Spleen (tissue), 11 donors: ENCODE measurements around the gene ANKRD28. TPM values are rescaled to one million over a fixed set of nuclear protein-coding genes. Genes with fewer than 3 reads are reported as not detected.
"Not testable (repeated sequence)": the region's sequence is repeated elsewhere in the genome, so short reads cannot be mapped to it uniquely, and the experiment has no call there.

Source experiments
- DNase-seq: peaks from one replicate; pipeline ENCODE4 v3.0.0-alpha.2; 2020
- H3K27ac ChIP-seq, 8 donors: fragments of 200-600 bp; sonication (generic) in 7 of 8; 1 replicate in 4 of 8; 2 replicates in 4 of 8; pipeline versions ENCODE4 v1.5.0 to v1.8.0; 2016 to 2021; ENCODE audit warnings: inconsistent platforms in 4 of 8, mild to moderate bottlenecking in 4 of 8, moderate library complexity in 1 of 8
- H3K27me3 ChIP-seq, 7 donors: fragments of 200-600 bp; sonication (generic) in 6 of 7; replicated peaks in 1 of 7; 1 replicate in 4 of 7; 2 replicates in 3 of 7; pipeline versions ENCODE4 v1.5.0 to v1.8.0; 2016 to 2021; ENCODE audit warnings: inconsistent platforms in 3 of 7, mild to moderate bottlenecking in 1 of 7
- H3K36me3 ChIP-seq, 6 donors: fragments of 200-600 bp; sonication (generic) in 5 of 6; 1 replicate in 4 of 6; 2 replicates in 2 of 6; pipeline versions ENCODE4 v1.5.0 to v1.8.0; 2016 to 2021; ENCODE audit warnings: inconsistent platforms in 2 of 6
- H3K4me1 ChIP-seq, 6 donors: fragments of 200-600 bp; sonication (generic) in 5 of 6; 1 replicate in 3 of 6; 2 replicates in 3 of 6; pipeline versions ENCODE4 v1.5.0 to v1.8.0; 2016 to 2021; ENCODE audit warnings: inconsistent platforms in 3 of 6
- H3K4me3 ChIP-seq, 8 donors: fragments of 200-600 bp; sonication (generic) in 7 of 8; 1 replicate in 4 of 8; 2 replicates in 4 of 8; pipeline versions ENCODE4 v1.5.0 to v1.8.0; 2016 to 2021; ENCODE audit warnings: inconsistent platforms in 4 of 8, mild to moderate bottlenecking in 4 of 8, moderate library complexity in 2 of 8
- H3K9me3 ChIP-seq, 8 donors: fragments of 200-600 bp; sonication (generic) in 7 of 8; 1 replicate in 4 of 8; 2 replicates in 4 of 8; pipeline versions ENCODE4 v1.5.0 to v1.8.0; 2016 to 2021; ENCODE audit warnings: inconsistent platforms in 4 of 8
- POLR2A ChIP-seq, 3 donors: fragments of 450-650 bp; IDR thresholded peaks; one replicate each; pipeline ENCODE4 v1.5.1; 2017; ENCODE audit warnings: antibody characterized with exemption in 3 of 3, mild to moderate bottlenecking in 1 of 3
- POLR2AphosphoS5 ChIP-seq, 3 donors: sonication (generic); formaldehyde crosslinking; IDR thresholded peaks; one replicate each; pipeline ENCODE4 v1.5.1; 2017; ENCODE audit warnings: antibody characterized with exemption in 3 of 3
- WGBS, 5 donors: extraction: QIAGEN DNeasy Blood & Tissue Kit in 3 of 5; methylation state at CpG; one replicate each; pipeline versions ENCODE4 v1.1.5 to v1.1.7; 2013 to 2018; 5-methylcytosine and 5-hydroxymethylcytosine counted together
- intact Hi-C: fragments of 100-400 bp; cut with DNase I; formaldehyde crosslinking; loops from one replicate; pipeline ENCODE4 v1.15.0; 2023; ENCODE audit warnings: low total_unique reads
- microRNA-seq, 3 donors: library from miRNA; unstranded; fragments of <30 nt; microRNA quantifications; one replicate each; pipeline versions ENCODE4 to v1.1.0, GENCODE V29; 2019 to 2020
- polyA plus RNA-seq, 3 donors: library from polyadenylated mRNA; stranded (reverse); fragments of 200-250 nt; gene quantifications; one replicate each; pipeline ENCODE4 v1.2.1, GENCODE V29; 2013
- small RNA-seq, 4 donors: library from RNA; depleted of rRNA; stranded (forward); fragments of <200 nt; gene quantifications; one replicate each; pipeline ENCODE3, GENCODE V24; 2016
- total RNA-seq, 7 donors: library from RNA; depleted of rRNA in 3 of 7; stranded (reverse); fragments of >200 nt in 3 of 7; fragmentation: NEBNext Ultra II Directional in 4 of 7; extraction: Animal tissue kit (Norgen Biotek cat#: 25700) in 4 of 7; gene quantifications; one replicate each; pipeline versions ENCODE4 v1.1.0 to v1.2.1, GENCODE V29; 2016 to 2021
- TF ChIP-seq, protein P1 (sequence below), 11 experiments: fragments of 200-600 bp in 7 of 11; fragments of 450-650 bp in 4 of 11; sonication (generic) in 4 of 11; IDR thresholded peaks in 8 of 11; conservative IDR thresholded peaks in 3 of 11; 1 replicate in 7 of 11; 2 replicates in 4 of 11; pipeline versions ENCODE4 v1.4.0 to v1.8.0; 2016 to 2021; ENCODE audit warnings: antibody characterized with exemption in 11 of 11, inconsistent platforms in 4 of 11, mild to moderate bottlenecking in 1 of 11
- donor health status: healthy with polysubstance abuse.
- donor health status: DM: no; HTN: no; CAD: no; lungs with moderate emphysema.
- donor health status: DM: no; HTN: no; CAD: no.
- donor health status: Bipolar disorder and iron deficiency.
- donor health status: healthy.
- donor health status: DM: no; HTN: no; CAD: no.
- donor health status: DM: yes; HTN: yes; CAD: no.

Gene ANKRD28
- total and polyA plus RNA-seq, 10 donors = 5.3 to 68.6 (median 42.2) TPM

DNA sequence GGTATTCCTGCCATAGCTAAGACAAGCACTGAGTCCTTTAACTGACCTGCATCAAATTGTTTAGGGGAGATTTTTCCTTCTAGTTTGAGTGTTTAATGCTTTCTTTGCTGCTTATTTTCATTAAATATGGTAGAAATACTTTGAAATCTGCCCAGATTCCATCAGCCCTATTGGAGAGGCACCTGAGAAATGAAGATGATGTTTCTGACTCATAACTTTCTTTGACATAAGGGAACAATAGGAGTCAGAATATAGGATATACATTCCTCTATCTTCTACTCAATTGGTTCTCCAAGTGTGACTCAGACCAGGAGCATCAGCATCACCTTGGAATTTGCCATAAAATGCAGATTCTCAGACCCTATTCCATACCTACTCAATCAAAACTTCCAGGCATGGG is 168.8 kb downstream of the ANKRD28 start:
- Histone ChIP-seq H3K27me3 (no peaks in the 10 kb centered on the region), H3K4me3 (no peak overlapping the region), H3K36me3 (no peaks in the 10 kb centered on the region), H3K4me1 (peaks cover 3 to 41% (median 25%) of the 10 kb centered on the region in 6 donors), H3K27ac (no peak overlapping the region), H3K9me3 (no peaks in the 10 kb centered on the region)
- TF ChIP-seq, protein P1, sequence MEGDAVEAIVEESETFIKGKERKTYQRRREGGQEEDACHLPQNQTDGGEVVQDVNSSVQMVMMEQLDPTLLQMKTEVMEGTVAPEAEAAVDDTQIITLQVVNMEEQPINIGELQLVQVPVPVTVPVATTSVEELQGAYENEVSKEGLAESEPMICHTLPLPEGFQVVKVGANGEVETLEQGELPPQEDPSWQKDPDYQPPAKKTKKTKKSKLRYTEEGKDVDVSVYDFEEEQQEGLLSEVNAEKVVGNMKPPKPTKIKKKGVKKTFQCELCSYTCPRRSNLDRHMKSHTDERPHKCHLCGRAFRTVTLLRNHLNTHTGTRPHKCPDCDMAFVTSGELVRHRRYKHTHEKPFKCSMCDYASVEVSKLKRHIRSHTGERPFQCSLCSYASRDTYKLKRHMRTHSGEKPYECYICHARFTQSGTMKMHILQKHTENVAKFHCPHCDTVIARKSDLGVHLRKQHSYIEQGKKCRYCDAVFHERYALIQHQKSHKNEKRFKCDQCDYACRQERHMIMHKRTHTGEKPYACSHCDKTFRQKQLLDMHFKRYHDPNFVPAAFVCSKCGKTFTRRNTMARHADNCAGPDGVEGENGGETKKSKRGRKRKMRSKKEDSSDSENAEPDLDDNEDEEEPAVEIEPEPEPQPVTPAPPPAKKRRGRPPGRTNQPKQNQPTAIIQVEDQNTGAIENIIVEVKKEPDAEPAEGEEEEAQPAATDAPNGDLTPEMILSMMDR (IDR thresholded peaks at IDR 0.05 in 8 of 11, conservative IDR thresholded peaks at IDR 0.05 in 3 of 11) = no peak
- TF ChIP-seq POLR2A (IDR thresholded peaks at IDR 0.05) = no peak
- TF ChIP-seq POLR2AphosphoS5 (IDR thresholded peaks at IDR 0.05) = no peak
- DNase-seq = no peak
- intact Hi-C loops = loop anchor here (5.0 kb wide), 2 partner anchors 183 to 618 kb away; no protein-coding TSS in a partner anchor

DNA sequence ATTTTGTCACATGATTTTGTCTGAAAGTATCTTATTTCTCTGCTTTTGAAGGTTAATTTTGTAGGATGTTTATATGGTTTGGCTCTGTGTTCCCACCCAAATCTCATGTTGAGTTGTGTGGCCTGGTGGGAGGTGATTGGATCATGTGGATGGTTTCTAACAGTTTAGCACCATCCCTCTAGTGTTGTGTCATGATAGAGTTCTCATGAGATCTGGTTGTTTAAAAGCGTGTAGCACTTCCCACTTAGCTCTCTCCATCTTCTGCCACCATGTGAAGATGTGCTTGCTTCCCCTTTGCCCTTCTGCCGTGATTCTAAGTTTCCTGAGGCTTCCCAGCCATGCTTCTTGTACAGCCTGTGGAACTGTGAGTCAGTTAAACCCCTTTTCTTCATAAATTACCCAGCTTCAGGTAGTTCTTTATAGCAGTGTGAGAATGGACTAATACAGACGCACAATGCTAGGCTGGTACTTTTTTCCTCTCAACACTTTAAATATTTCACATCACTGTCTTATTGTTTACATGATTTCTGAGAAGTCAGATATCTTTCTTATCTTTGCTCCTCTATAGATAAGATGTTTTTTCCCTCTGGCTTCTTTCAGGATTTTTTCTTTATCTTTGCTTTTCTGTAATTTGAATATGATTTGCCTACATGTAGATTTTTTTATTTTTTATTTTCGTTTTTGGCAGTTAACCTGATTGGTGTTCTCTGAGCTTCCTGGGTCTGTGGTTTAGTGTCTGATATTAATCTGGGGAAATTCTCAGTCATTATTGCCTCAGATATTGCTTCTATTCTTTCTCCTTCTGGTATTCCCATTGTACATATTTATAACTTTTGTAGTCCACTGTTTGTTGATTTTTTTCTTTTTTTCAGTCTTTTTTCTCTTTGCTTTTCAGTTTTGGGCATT is 174.0 kb downstream of the ANKRD28 start:
- peaks cover 0 to 46% (median 26%) of the 10 kb centered on the region in 8 donors for H3K9me3 ChIP-seq
- peak overlapping the region in 3 of 8 donors; percentile 39 to 50 (median 42) for H3K27ac ChIP-seq
- intact Hi-C loops = no loop called here
- TF ChIP-seq, protein P1 (IDR thresholded peaks at IDR 0.05 in 8 of 11, conservative IDR thresholded peaks at IDR 0.05 in 3 of 11) = no peak
- TF ChIP-seq POLR2AphosphoS5 (IDR thresholded peaks at IDR 0.05) (no peak), POLR2A (IDR thresholded peaks at IDR 0.05) (no peak)
- H3K27me3 ChIP-seq = no peaks in the 10 kb centered on the region
- 67 to 79% (median 68%) methylated on average over 4 of the region's 4 CpGs for WGBS, 5 donors
- DNase-seq = no peak
- peak overlapping the region in 1 of 8 donors; percentile 37 for H3K4me3 ChIP-seq
- peaks cover 0 to 17% (median 5%) of the 10 kb centered on the region in 6 donors for H3K4me1 ChIP-seq
- H3K36me3 ChIP-seq = peaks cover 0 to 29% (median 0%) of the 10 kb centered on the region in 6 donors

DNA sequence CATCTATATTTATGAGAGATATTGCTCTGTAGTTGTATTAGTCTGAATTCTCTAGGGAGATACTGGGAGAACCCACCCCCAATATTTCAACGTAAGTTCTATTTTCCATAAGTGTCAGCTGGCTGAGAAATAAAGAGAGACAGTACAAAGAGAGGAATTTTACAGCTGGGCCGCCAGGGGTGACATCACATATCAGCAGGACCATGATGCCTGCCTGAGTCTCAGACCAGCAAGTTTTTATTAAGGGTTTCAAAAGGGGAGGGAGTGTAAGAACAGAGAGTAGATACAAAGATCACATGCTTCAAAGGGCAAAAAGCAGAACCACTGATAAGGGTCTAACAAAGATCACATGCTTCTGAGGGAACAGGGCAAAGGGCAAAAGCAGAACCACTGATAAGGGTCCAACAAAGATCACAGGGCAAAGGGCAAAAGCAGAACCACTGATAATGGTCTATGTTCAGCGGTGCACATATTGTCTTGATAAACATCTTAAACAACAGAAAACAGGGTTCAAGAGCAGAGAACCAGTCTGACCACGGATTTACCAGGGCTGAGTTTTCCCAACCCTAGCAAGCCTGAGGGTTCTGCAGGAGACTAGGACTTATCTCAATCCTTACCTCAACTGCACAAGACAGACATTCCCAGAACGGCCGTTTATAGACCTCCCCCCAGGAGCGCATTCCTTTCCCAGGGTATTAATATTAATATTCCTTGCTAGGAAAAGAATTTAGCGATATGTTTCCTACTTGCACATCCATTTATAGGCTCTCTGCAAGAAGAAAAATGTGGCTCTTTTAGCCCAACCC is 177.9 kb downstream of the ANKRD28 start:
- Histone ChIP-seq H3K4me1 (peaks cover 0 to 13% (median 4%) of the 10 kb centered on the region in 6 donors), H3K9me3 (peaks cover 0 to 48% (median 27%) of the 10 kb centered on the region in 8 donors), H3K36me3 (peaks cover 0 to 31% (median 0%) of the 10 kb centered on the region in 6 donors)
- H3K4me3 ChIP-seq, H3K27me3 ChIP-seq, H3K27ac ChIP-seq, DNase-seq, intact Hi-C loops: not testable (repeated sequence)
- 94 to 99% (median 97%) methylated on average over 8 of the region's 8 CpGs for WGBS, 5 donors

Small RNA genes within 50 kb of the gene (microRNA-seq; reads per million reads assigned to microRNA genes)
- 0 reads per million in 3 donors for gene MIR3134

Small RNA genes within 50 kb of the gene (small RNA-seq; reads per million reads assigned to genes)
- gene MIR3134 (0 reads per million in 4 donors), gene RN7SL4P (0 reads per million in 4 donors)

Other genes with a start within 250 kb of the ANKRD28 start
- gene HACL1, start 196.4 kb downstream of the ANKRD28 start, total RNA-seq = 10 to 100 TPM; 19.6 to 30.1 (median 25.5) TPM
- 10 to 100 TPM; 18.2 to 22.4 (median 19.0) TPM for gene HACL1, start 196.4 kb downstream of the ANKRD28 start, polyA plus RNA-seq
- 10 to 100 TPM; 13.3 to 43.7 (median 23.9) TPM for gene BTD, start 196.2 kb downstream of the ANKRD28 start, total RNA-seq
- 1 to 10 TPM; 3.9 to 6.3 (median 6.0) TPM for gene BTD, start 196.2 kb downstream of the ANKRD28 start, polyA plus RNA-seq